ENCODE data around the gene NLN.

The NLN gene

GRCh38 chr5:65819905-65820240 lies 97.9 kb downstream of the NLN start:
- Histone ChIP-seq H3K79me2 (ENCODE audit: insufficient read depth, low read depth) (no peaks in the 10 kb centered on the region), H4K20me1 (ENCODE audit: insufficient read depth) (no peaks in the 10 kb centered on the region), H3K9ac (no peak overlapping the region), H3K4me3 (IDR thresholded peaks at IDR 0.05; ENCODE audit: insufficient read depth, low read depth, low read length) (no peak overlapping the region), H3K27me3 (ENCODE audit: insufficient read depth, low read depth) (no peaks in the 10 kb centered on the region), H3K4me1 (ENCODE audit: low read depth, poor library complexity, severe bottlenecking) (peaks cover 70% of the 10 kb centered on the region), H2AFZ (ENCODE audit: low read depth) (no peak overlapping the region), H3K27ac (no peak overlapping the region), H3K36me3 (ENCODE audit: insufficient read depth) (no peaks in the 10 kb centered on the region), H3K4me2 (no peak overlapping the region)
- no peak for TF ChIP-seq CTCF (conservative IDR thresholded peaks at IDR 0.05; ENCODE audit: low read depth, low read length)

- Histone ChIP-seq H3K4me3 (IDR thresholded peaks at IDR 0.05; ENCODE audit: insufficient read depth, low read depth, low read length) (no peak overlapping the region), H3K79me2 (ENCODE audit: insufficient read depth, low read depth) (no peaks in the 10 kb centered on the region), H3K27ac (no peak overlapping the region), H3K4me1 (ENCODE audit: low read depth, poor library complexity, severe bottlenecking) (peaks cover 72% of the 10 kb centered on the region), H2AFZ (ENCODE audit: low read depth) (no peak overlapping the region), H4K20me1 (ENCODE audit: insufficient read depth) (no peaks in the 10 kb centered on the region), H3K36me3 (ENCODE audit: insufficient read depth) (no peaks in the 10 kb centered on the region), H3K27me3 (ENCODE audit: insufficient read depth, low read depth) (no peaks in the 10 kb centered on the region), H3K4me2 (no peak overlapping the region), H3K9ac (no peak overlapping the region)
- TF ChIP-seq CTCF (conservative IDR thresholded peaks at IDR 0.05; ENCODE audit: low read depth, low read length), result no peak
Measured at GRCh38 chr5:65820373-65820772, 98.4 kb downstream of the NLN start.

- Histone ChIP-seq H3K9ac (no peak overlapping the region), H3K4me1 (ENCODE audit: low read depth, poor library complexity, severe bottlenecking) (peaks cover 85% of the 10 kb centered on the region), H4K20me1 (ENCODE audit: insufficient read depth) (no peaks in the 10 kb centered on the region), H3K27me3 (ENCODE audit: insufficient read depth, low read depth) (no peaks in the 10 kb centered on the region), H3K4me3 (IDR thresholded peaks at IDR 0.05; ENCODE audit: insufficient read depth, low read depth, low read length) (no peak overlapping the region), H3K4me2 (0 out of 2 replicates have a peak overlapping the region, but pooled peaks have one; percentile 4), H3K79me2 (ENCODE audit: insufficient read depth, low read depth) (no peaks in the 10 kb centered on the region), H2AFZ (ENCODE audit: low read depth) (no peak overlapping the region), H3K27ac (no peak overlapping the region), H3K36me3 (ENCODE audit: insufficient read depth) (no peaks in the 10 kb centered on the region)
- no peak for TF ChIP-seq CTCF (conservative IDR thresholded peaks at IDR 0.05; ENCODE audit: low read depth, low read length)
Measured at GRCh38 chr5:65821966-65822365, 100.0 kb downstream of the NLN start.

- Histone ChIP-seq H3K4me2 (no peak overlapping the region), H2AFZ (ENCODE audit: low read depth) (no peak overlapping the region), H3K36me3 (ENCODE audit: insufficient read depth) (no peaks in the 10 kb centered on the region), H3K79me2 (ENCODE audit: insufficient read depth, low read depth) (no peaks in the 10 kb centered on the region), H3K27ac (no peak overlapping the region), H3K27me3 (ENCODE audit: insufficient read depth, low read depth) (no peaks in the 10 kb centered on the region), H3K9ac (no peak overlapping the region), H4K20me1 (ENCODE audit: insufficient read depth) (no peaks in the 10 kb centered on the region), H3K4me1 (ENCODE audit: low read depth, poor library complexity, severe bottlenecking) (peaks cover 90% of the 10 kb centered on the region), H3K4me3 (IDR thresholded peaks at IDR 0.05; ENCODE audit: insufficient read depth, low read depth, low read length) (no peak overlapping the region)
- TF ChIP-seq CTCF (conservative IDR thresholded peaks at IDR 0.05; ENCODE audit: low read depth, low read length), result no peak
Measured at GRCh38 chr5:65822710-65823109, 100.7 kb downstream of the NLN start.

All from KMS-11 (cell line).